Measurements from ENCODE around the gene TOMM40.

The TOMM40 gene

GRCh38 chr19:44897835-44898234, 6.8 kb downstream of the TOMM40 start:
- H2AFZ ChIP-seq (ENCODE audit: insufficient read depth, low read length, poor library complexity), result no peak overlapping the region
- no peak overlapping the region for H2BK120ac ChIP-seq (ENCODE audit: insufficient read depth, low read length, poor library complexity)
- no peaks in the 10 kb centered on the region for H3K79me1 ChIP-seq (ENCODE audit: low read length)
- no peak overlapping the region for H3K27ac ChIP-seq (ENCODE audit: low read depth, low read length)
- H3K27me3 ChIP-seq (ENCODE audit: insufficient read depth, low read length), result no peaks in the 10 kb centered on the region
- no peaks in the 10 kb centered on the region for H3K4me1 ChIP-seq (ENCODE audit: control insufficient read depth in 1 of 2, insufficient read depth in 2 of 2, low read length in 2 of 2)
- H3K4ac ChIP-seq (ENCODE audit: low read depth, low read length), result no peak overlapping the region
- no peak overlapping the region for H3K14ac ChIP-seq (ENCODE audit: low read length)
- H2BK5ac ChIP-seq (ENCODE audit: low read depth, low read length, poor library complexity), result no peak overlapping the region
- no CpG with 5 or more reads among the region's 8 CpGs for WGBS (ENCODE audit: extremely low coverage, insufficient coverage, insufficient read length)
- H3K79me2 ChIP-seq (ENCODE audit: control insufficient read depth, insufficient read depth, low read length, poor library complexity), result no peaks in the 10 kb centered on the region
- H4K8ac ChIP-seq (ENCODE audit: low read depth, low read length), result no peak overlapping the region
- peaks cover 79 to 81% of the 10 kb centered on the region in 2 experiments for H3K36me3 ChIP-seq (ENCODE audit: control insufficient read depth in 1 of 2, insufficient read depth in 2 of 2, low read length in 2 of 2)
- H3K18ac ChIP-seq (ENCODE audit: low read length), result peak overlapping the region; percentile 6
- H3K23ac ChIP-seq (ENCODE audit: low read length), result no peak overlapping the region
- no peak overlapping the region for H4K91ac ChIP-seq (ENCODE audit: low read depth, low read length)
- no peak overlapping the region for H2AK5ac ChIP-seq (ENCODE audit: low read length)
- H2BK12ac ChIP-seq (ENCODE audit: low read length), result no peak overlapping the region
- peaks cover 4% of the 10 kb centered on the region for H3K9me3 ChIP-seq (ENCODE audit: insufficient read depth, low read depth, low read length)
- H3K4me2 ChIP-seq (ENCODE audit: low read length), result no peak overlapping the region
- no peak overlapping the region for H4K12ac ChIP-seq (ENCODE audit: low read depth, low read length)
- no peak overlapping the region for H3K4me3 ChIP-seq (ENCODE audit: low read depth, low read length)
- no peak for DNase-seq
- no peak overlapping the region for H3K9ac ChIP-seq (ENCODE audit: low read length)

- Histone ChIP-seq H2BK12ac (ENCODE audit: low read length) (no peak overlapping the region), H3K27me3 (ENCODE audit: insufficient read depth, low read length) (no peaks in the 10 kb centered on the region), H3K4me2 (ENCODE audit: low read length) (no peak overlapping the region), H3K9ac (ENCODE audit: low read length) (no peak overlapping the region), H3K36me3 (ENCODE audit: control insufficient read depth in 1 of 2, insufficient read depth in 2 of 2, low read length in 2 of 2) (peaks cover 59 to 60% of the 10 kb centered on the region in 2 experiments), H2AFZ (ENCODE audit: insufficient read depth, low read length, poor library complexity) (no peak overlapping the region), H3K4ac (ENCODE audit: low read depth, low read length) (no peak overlapping the region), H3K79me2 (ENCODE audit: control insufficient read depth, insufficient read depth, low read length, poor library complexity) (no peaks in the 10 kb centered on the region), H3K4me1 (ENCODE audit: control insufficient read depth in 1 of 2, insufficient read depth in 2 of 2, low read length in 2 of 2) (peaks cover 0 to 3% of the 10 kb centered on the region in 2 experiments), H2AK5ac (ENCODE audit: low read length) (no peak overlapping the region), H4K91ac (ENCODE audit: low read depth, low read length) (no peak overlapping the region), H3K23ac (ENCODE audit: low read length) (no peak overlapping the region), H3K9me3 (ENCODE audit: insufficient read depth, low read depth, low read length) (peaks cover 2% of the 10 kb centered on the region), H4K8ac (ENCODE audit: low read depth, low read length) (no peak overlapping the region), H3K18ac (ENCODE audit: low read length) (no peak overlapping the region), H3K4me3 (ENCODE audit: low read depth, low read length) (no peak overlapping the region), H3K79me1 (ENCODE audit: low read length) (peaks cover 4% of the 10 kb centered on the region), H3K27ac (ENCODE audit: low read depth, low read length) (no peak overlapping the region), H2BK120ac (ENCODE audit: insufficient read depth, low read length, poor library complexity) (no peak overlapping the region), H4K12ac (ENCODE audit: low read depth, low read length) (no peak overlapping the region), H2BK5ac (ENCODE audit: low read depth, low read length, poor library complexity) (no peak overlapping the region), H3K14ac (ENCODE audit: low read length) (no peak overlapping the region)
- WGBS (ENCODE audit: extremely low coverage, insufficient coverage, insufficient read length), result no CpG with 5 or more reads among the region's 19 CpGs
- DNase-seq, result no peak
Observed at GRCh38 chr19:44900328-44901244, 9.5 kb downstream of the TOMM40 start.

DNA sequence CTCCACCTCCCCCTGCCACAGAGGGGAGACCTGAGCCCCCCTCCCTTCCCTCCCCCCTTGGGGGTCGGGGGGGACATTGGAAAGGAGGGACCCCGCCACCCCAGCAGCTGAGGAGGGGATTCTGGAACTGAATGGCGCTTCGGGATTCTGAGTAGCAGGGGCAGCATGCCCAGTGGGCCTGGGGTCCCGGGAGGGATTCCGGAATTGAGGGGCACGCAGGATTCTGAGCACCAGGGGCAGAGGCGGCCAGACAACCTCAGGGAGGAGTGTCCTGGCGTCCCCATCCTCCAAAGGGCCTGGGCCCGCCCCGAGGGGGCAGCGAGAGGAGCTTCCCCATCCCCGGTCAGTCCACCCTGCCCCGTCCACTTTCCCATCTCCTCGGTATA, 12.2 kb downstream of the TOMM40 start:
- Histone ChIP-seq H3K4me1 (ENCODE audit: control insufficient read depth in 1 of 2, insufficient read depth in 2 of 2, low read length in 2 of 2) (peaks cover 3 to 6% of the 10 kb centered on the region in 2 experiments), H3K36me3 (ENCODE audit: control insufficient read depth in 1 of 2, insufficient read depth in 2 of 2, low read length in 2 of 2) (peaks cover 46 to 48% of the 10 kb centered on the region in 2 experiments), H3K4me3 (ENCODE audit: low read depth, low read length) (no peak overlapping the region), H2BK12ac (ENCODE audit: low read length) (no peak overlapping the region), H3K9ac (ENCODE audit: low read length) (no peak overlapping the region), H3K27ac (ENCODE audit: low read depth, low read length) (no peak overlapping the region), H3K4me2 (ENCODE audit: low read length) (no peak overlapping the region), H4K8ac (ENCODE audit: low read depth, low read length) (no peak overlapping the region), H3K4ac (ENCODE audit: low read depth, low read length) (no peak overlapping the region), H2AK5ac (ENCODE audit: low read length) (no peak overlapping the region), H4K12ac (ENCODE audit: low read depth, low read length) (no peak overlapping the region), H3K18ac (ENCODE audit: low read length) (no peak overlapping the region), H2BK120ac (ENCODE audit: insufficient read depth, low read length, poor library complexity) (no peak overlapping the region), H3K23ac (ENCODE audit: low read length) (no peak overlapping the region), H3K79me1 (ENCODE audit: low read length) (peaks cover 10% of the 10 kb centered on the region), H3K14ac (ENCODE audit: low read length) (no peak overlapping the region), H3K9me3 (ENCODE audit: insufficient read depth, low read depth, low read length) (peaks cover 2% of the 10 kb centered on the region), H3K27me3 (ENCODE audit: insufficient read depth, low read length) (no peaks in the 10 kb centered on the region), H2BK5ac (ENCODE audit: low read depth, low read length, poor library complexity) (no peak overlapping the region), H3K79me2 (ENCODE audit: control insufficient read depth, insufficient read depth, low read length, poor library complexity) (peaks cover 4% of the 10 kb centered on the region), H4K91ac (ENCODE audit: low read depth, low read length) (no peak overlapping the region), H2AFZ (ENCODE audit: insufficient read depth, low read length, poor library complexity) (no peak overlapping the region)
- no peak for DNase-seq
- no CpG with 5 or more reads among the region's 15 CpGs for WGBS (ENCODE audit: extremely low coverage, insufficient coverage, insufficient read length)

GRCh38 chr19:44903602-44904425, 12.8 kb downstream of the TOMM40 start:
- no peak overlapping the region for H3K23ac ChIP-seq (ENCODE audit: low read length)

More at GRCh38 chr19:44903602-44904425, 12.8 kb downstream of the TOMM40 start:
- Histone ChIP-seq H3K36me3 (ENCODE audit: control insufficient read depth in 1 of 2, insufficient read depth in 2 of 2, low read length in 2 of 2) (peaks cover 51 to 53% of the 10 kb centered on the region in 2 experiments), H3K4me2 (ENCODE audit: low read length) (no peak overlapping the region), H3K4me3 (ENCODE audit: low read depth, low read length) (no peak overlapping the region), H2BK120ac (ENCODE audit: insufficient read depth, low read length, poor library complexity) (no peak overlapping the region), H3K4me1 (ENCODE audit: control insufficient read depth in 1 of 2, insufficient read depth in 2 of 2, low read length in 2 of 2) (peaks cover 3 to 6% of the 10 kb centered on the region in 2 experiments), H2AK5ac (ENCODE audit: low read length) (no peak overlapping the region), H3K79me1 (ENCODE audit: low read length) (peaks cover 10% of the 10 kb centered on the region), H4K12ac (ENCODE audit: low read depth, low read length) (no peak overlapping the region), H3K4ac (ENCODE audit: low read depth, low read length) (no peak overlapping the region), H3K9me3 (ENCODE audit: insufficient read depth, low read depth, low read length) (peaks cover 2% of the 10 kb centered on the region), H2BK5ac (ENCODE audit: low read depth, low read length, poor library complexity) (no peak overlapping the region), H3K79me2 (ENCODE audit: control insufficient read depth, insufficient read depth, low read length, poor library complexity) (peaks cover 4% of the 10 kb centered on the region), H3K18ac (ENCODE audit: low read length) (no peak overlapping the region), H3K9ac (ENCODE audit: low read length) (no peak overlapping the region), H2AFZ (ENCODE audit: insufficient read depth, low read length, poor library complexity) (no peak overlapping the region), H3K27me3 (ENCODE audit: insufficient read depth, low read length) (no peaks in the 10 kb centered on the region), H3K27ac (ENCODE audit: low read depth, low read length) (no peak overlapping the region), H4K8ac (ENCODE audit: low read depth, low read length) (no peak overlapping the region), H4K91ac (ENCODE audit: low read depth, low read length) (no peak overlapping the region), H3K14ac (ENCODE audit: low read length) (no peak overlapping the region), H2BK12ac (ENCODE audit: low read length) (no peak overlapping the region)
- no CpG with 5 or more reads among the region's 24 CpGs for WGBS (ENCODE audit: extremely low coverage, insufficient coverage, insufficient read length)
- peak; percentile 53 to 76 for DNase-seq

Measured in trophoblast cell (in vitro differentiated cells and primary cell).